ENCODE results near the gene SLC22A1.
"Not testable (repeated sequence)": the region's sequence is repeated elsewhere in the genome, so short reads cannot be mapped to it uniquely, and the experiment has no call there.

The SLC22A1 gene

DNA sequence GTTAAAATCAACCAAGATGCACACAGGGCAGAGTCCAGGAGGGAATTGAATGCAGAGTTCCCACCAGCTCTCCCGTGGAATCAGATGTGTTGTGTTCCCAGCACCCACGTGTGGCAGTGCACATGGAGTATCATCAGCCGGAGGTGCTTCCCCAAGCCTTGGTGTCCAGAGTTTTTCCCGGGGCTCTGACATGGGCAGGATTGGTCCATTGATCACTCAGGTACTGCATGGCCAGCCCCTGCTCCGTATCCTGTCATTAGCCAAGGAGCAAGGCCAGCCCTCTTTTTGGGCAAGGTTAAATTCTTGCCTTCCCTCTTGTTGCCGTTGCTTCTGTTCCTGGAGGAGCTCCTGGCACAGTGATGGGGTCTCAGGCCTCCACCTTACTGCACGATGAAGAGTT lies 28.6 kb upstream of the SLC22A1 start:
- no peak for DNase-seq (ENCODE audit: extremely low read depth in 1 of 2, low read depth in 1 of 2)

DNA sequence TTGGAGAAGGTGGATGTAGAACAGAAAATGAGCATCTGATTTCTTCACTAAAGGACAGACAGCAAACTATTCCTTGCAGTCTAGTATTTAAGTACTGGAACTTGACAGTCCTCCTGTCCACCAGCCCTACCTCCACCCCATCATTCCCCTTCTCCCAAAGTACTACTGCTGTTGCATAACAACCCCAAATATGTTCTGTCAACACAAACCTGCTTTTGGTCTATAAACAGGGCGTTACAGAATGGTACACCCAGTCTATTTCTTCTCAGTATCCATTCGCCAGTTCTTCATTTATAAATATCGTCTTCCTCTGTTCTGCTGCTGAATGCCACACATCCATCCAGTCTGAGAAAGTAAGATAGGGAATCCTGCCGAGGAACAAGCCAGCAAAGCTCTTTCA lies 27.7 kb upstream of the SLC22A1 start:
- DNase-seq (ENCODE audit: extremely low read depth in 1 of 2, low read depth in 1 of 2) = no peak

DNA sequence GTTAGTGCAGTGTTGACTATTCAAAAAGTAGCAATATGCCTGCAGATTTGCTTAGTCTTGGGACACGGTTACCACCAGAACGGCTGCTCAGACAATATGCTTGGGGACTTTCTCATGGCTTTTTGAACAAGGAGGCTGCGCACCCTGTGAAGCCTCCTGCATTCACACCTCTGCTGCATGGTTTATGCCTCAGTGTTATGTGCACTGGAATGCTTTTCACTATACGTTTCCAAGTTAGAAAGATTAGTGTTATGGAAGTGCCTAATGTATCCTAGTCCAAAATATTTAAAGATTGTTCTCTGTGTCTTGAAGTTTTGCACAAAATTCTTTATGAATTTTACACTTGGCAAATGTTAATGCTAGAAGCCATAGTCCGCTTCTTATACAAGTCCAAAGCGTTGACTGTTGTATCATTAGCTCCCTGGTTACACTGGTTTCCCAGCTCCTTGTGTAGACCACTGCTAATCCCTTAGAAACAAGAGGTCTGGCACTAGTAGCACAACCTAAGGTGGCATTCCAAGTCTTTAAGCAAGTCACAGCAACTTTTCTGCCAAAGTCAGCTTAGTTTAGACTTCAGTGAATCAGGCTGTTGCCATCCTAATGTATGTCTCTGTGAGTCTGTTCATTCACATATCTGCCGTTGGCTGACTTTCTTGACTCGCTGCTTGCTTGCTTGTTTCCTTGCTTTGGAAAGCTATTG lies 26.3 kb upstream of the SLC22A1 start:
- DNase-seq (ENCODE audit: extremely low read depth in 1 of 2, low read depth in 1 of 2) = no peak

DNA sequence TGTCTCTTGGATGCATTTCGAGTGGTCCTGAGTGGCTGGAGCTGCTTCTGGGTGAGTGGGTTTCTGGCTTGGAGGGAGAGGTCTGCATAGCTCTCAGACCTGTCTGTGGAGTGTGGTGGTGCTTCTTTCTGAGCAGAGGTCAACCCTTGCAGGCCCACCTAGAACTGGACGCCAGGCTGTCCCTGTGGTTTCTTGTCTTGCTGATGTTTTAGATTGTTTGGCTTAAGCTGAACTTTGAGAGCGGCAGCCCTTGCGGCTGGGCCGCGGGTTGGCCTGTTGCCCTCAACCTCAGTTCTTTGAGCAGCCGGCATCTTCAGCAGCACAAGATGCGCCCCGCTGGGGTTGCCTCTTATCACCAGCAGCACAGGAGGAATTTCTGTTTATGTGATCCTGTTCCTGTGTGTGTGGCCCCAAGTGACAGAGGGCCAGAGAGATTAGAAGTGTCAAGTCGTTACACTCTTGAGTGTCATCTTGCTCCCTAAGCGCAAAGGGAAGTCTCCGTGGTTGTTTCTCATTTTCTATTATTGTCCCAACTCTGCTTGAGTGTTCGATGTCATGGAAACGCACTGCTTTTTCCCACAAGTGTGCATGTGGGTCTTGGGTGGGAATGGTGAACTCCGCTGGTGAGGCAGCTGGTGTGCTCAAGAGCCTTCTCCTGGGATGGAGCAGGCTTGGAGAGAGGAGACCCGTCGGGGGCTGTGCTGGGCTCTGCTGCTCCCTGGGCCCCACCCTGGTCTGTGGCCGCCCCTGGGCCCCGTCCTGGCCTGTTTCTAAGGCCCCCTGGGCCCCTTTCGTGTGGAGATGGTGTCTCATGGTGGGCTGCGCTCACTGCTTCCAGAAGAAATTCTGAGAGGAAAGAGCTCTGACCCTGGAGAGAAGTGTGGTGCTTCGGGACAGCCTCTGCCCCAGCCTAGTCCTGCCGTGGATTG lies 20.1 kb upstream of the SLC22A1 start:
- no peak for DNase-seq (ENCODE audit: extremely low read depth in 1 of 2, low read depth in 1 of 2)

DNA sequence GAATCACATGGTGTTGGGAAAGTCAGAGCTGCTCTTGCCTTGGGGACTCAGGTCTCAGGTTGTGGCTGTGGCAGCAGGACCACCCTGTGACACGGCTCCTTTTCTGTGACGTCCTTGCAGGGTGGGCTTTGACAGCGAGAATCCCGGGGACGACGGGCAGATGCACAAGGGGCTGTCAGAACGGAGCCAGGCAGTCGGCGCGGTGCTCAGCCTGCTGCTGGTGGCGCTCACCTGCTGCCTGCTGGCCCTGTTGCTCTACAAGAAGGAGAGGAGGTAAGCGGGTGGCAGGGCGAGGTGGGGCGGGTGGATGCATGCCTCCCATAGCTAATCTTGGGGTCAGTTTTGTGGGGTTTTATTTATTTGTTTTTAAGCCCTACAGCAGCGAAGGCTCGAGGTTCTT lies 19.2 kb upstream of the SLC22A1 start:
- no peak for DNase-seq (ENCODE audit: extremely low read depth in 1 of 2, low read depth in 1 of 2)

DNA sequence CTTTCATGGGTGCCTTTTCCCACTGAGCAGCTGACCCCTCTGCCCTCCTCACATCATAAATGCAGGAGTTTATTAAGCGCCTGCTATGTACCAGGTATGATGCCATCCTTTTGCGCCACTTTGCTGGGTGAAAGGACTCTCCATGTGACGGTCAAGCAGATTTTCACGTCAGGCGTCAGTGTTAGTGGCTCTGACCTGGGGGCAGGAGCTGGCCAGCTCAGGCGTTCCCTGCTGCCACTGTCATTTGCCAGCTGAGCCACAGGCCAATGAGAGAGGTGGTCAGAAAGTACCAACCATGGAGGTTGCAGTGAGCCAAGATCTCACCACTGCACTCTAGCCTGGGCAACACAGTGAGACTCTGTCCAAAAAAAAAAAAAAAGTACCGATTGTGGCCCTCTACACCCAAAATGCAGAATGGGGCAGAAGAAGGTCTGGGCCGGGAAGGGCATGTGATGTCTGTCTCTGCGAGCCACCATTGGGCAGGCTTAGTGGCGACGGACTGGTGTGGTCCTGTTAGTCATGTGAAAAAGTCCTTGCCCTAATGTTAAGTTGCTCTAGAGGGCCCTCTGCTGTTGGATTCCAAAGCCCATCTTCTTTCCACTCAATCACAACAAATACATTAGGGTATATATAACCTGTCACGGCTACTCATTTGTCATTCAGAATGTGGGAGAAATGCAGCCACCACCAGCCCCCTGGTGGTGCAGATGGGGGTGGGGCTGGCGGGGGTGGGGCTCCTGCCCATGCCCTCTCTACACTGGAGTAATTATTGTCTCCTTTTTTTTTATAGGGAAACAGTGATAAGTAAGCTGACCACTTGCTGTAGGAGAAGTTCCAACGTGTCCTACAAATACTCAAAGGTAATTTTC lies 18.4 kb upstream of the SLC22A1 start:
- DNase-seq (ENCODE audit: extremely low read depth in 1 of 2, low read depth in 1 of 2) = no peak

DNA sequence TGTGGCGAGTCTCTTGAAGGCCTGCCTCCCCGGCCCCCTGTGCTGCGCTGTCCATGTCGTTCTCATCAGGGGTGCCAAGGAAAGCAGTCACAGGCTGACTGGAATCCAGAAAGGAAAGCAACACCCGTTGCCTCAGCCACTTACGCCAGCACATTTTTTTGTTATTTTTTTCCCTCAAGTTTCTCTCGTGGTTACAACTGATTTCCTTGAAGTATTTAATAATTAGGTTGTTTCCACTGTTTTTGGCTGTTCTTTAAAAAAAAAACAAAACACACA lies 17.9 kb upstream of the SLC22A1 start:
- no peak for DNase-seq (ENCODE audit: extremely low read depth in 1 of 2, low read depth in 1 of 2)

DNA sequence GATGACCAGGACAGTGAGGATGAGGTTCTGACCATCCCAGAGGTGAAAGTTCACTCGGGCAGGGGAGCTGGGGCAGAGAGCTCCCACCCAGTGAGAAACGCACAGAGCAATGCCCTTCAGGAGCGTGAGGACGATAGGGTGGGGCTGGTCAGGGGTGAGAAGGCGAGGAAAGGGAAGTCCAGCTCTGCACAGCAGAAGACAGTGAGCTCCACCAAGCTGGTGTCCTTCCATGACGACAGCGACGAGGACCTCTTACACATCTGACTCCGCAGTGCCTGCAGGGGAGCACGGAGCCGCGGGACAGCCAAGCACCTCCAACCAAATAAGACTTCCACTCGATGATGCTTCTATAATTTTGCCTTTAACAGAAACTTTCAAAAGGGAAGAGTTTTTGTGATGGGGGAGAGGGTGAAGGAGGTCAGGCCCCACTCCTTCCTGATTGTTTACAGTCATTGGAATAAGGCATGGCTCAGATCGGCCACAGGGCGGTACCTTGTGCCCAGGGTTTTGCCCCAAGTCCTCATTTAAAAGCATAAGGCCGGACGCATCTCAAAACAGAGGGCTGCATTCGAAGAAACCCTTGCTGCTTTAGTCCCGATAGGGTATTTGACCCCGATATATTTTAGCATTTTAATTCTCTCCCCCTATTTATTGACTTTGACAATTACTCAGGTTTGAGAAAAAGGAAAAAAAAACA lies 16.6 kb upstream of the SLC22A1 start:
- DNase-seq (ENCODE audit: extremely low read depth in 1 of 2, low read depth in 1 of 2) = no peak

DNA sequence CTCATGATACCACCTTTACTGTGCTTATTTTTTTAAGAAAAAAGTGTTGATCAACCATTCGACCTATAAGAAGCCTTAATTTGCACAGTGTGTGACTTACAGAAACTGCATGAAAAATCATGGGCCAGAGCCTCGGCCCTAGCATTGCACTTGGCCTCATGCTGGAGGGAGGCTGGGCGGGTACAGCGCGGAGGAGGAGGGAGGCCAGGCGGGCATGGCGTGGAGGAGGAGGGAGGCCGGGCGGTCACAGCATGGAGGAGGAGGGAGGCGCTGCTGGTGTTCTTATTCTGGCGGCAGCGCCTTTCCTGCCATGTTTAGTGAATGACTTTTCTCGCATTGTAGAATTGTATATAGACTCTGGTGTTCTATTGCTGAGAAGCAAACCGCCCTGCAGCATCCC lies 15.6 kb upstream of the SLC22A1 start:
- DNase-seq (ENCODE audit: extremely low read depth in 1 of 2, low read depth in 1 of 2) = no peak

DNA sequence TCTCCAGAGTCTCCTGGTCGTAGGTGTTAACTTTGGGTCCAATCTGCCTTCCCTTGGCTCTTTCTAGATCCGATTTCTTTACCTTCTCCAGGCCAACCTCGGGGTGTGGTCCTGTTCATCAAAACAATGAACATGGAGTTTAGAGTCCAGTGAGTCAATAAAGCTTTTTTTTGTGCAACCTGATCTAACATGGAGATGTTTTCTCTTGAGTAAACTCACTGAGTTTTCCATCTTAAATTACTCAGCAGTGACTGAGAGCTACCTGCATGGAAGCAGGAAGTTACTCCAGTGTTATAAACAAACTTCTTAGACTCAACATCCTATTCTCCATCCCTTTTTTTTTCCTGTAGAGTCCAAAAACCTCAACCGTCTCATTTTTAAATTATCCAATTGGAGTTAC lies 14.9 kb upstream of the SLC22A1 start:
- no peak for DNase-seq (ENCODE audit: extremely low read depth in 1 of 2, low read depth in 1 of 2)

DNA sequence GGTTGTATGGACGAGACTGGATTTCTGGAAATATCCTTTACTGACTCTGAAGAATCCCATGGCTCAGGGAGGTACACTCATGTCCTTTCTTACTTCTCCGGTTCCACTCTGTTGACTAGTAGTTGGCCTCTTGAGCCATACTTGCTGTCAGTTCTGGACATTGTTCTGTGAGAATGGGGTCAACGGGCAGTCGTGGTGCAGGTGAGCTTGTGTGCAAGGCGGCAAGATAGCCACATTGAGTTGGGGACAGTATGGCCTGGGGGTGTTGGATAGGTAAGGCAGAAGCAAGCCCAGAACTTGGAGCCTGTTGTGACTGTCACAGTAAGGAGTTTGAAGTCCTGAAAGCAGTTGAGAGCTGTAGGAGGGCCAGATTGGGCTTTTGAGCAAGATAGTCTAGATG lies 13.5 kb upstream of the SLC22A1 start:
- DNase-seq (ENCODE audit: extremely low read depth in 1 of 2, low read depth in 1 of 2) = no peak

DNA sequence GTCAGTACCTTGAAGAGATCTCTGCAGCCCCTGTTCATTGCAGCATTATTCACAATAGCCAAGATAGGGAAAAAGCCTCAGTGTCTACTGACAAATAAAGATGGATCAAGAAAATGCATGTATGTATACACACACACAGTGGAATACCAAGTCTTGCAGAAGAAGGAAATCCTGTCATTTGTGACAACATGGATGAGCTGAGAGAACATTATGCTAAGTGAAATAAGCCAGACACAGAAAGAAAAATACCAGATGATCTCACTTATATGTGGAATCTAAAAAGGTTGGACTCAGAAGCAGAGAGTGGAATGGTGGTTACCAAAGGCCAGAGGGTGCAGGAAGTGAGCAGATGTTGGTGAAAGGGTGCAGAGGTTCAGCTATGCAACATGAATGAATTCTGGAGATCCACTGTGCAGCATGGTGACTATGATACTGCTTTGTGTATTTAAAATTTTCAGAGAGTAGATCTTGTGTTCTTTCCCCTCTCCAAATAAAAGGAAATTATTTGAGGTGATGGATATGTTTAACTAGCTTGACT lies 11.0 kb upstream of the SLC22A1 start:
- DNase-seq (ENCODE audit: extremely low read depth in 1 of 2, low read depth in 1 of 2) = no peak

DNA sequence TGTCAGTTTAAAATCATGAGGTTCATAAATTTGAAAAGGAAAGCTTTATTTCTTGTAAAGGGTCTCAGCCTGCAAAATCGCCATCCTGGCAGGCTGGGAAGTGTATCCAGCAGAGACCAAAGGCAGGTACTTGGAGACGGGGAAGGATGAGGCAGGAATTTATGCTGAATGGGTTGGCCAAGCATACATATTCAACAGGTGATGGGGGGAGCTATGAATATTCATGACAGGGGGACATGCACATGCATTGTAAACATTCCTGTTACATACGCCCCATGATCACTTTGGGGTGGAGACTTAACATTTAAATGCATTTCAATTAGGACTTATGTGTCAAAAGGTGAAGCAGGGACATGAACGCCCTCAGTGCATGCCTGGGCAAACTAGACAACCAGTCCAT lies 9.8 kb upstream of the SLC22A1 start:
- DNase-seq (ENCODE audit: extremely low read depth in 1 of 2, low read depth in 1 of 2) = no peak

DNA sequence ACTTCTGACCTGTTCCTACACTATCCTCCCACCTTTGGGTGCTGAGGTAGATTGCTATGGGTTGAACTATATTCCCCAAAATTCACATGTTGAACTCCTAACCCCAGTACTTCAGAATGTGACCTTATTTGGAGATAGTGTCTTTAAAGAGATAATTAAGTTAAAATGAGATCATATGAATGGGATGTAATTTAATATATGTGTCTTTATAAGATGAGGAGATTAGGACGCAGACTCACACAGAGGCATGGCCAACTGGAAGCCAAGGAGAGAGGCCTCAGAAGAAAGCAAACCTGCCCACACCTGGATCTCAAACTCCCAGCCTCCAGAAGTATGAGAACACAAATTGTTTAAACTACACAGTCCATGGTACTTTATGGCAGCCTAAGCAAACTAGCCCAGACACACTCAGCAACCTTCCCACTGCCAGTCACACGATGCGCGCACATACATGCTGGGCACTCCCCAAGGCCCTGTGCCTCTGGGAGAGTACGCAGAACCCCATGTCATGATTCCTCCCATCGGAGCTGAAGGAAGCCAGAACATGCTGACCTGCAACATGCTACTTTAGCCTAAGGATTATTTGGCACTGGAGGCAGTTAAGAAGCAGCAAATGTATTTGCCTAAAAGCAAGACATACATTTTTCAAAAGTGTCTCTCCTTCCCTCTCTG lies 8.9 kb upstream of the SLC22A1 start:
- no peak for DNase-seq (ENCODE audit: extremely low read depth in 1 of 2, low read depth in 1 of 2)

DNA sequence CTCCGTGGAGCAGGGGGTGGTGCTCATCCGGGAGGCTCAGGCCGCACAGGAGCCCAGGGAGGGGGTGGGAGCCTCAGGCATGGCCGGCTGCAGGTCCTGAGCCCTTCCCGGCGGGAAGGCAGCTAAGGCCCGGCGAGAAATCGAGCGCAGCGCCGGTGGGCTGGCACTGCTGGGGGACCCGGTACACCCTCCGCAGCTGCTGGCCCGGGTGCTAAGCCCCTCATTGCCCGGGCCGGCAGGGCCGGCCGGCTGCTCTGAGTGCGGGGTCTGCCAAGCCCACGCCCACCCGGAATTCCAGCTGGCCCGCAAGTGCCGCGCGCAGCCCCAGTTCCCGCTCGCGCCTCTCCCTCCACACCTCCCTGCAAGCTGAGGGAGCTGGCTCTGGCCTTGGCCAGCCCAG lies 7.1 kb upstream of the SLC22A1 start:
- not testable (repeated sequence) for DNase-seq (ENCODE audit: extremely low read depth in 1 of 2, low read depth in 1 of 2)

DNA sequence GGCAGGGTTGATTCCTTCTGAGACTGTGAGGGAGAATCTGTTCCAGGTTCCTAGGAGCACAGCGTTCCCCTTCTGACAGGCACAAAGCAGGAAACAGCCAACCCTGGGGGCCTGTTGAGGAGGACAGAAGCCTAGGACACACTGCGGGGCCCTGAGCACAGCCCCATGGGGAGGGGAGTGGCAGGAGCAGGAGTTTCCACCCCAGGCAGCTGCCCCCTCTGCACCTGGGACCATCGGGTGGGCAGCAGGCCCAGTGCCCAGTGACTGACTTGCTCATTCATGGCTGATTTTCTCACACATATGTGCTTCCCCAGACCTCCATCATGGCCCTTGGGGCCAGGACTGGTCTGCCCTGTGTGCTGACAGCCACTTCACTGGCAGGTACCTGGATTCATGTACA lies 6.2 kb upstream of the SLC22A1 start:
- no peak for DNase-seq (ENCODE audit: extremely low read depth in 1 of 2, low read depth in 1 of 2)

DNA sequence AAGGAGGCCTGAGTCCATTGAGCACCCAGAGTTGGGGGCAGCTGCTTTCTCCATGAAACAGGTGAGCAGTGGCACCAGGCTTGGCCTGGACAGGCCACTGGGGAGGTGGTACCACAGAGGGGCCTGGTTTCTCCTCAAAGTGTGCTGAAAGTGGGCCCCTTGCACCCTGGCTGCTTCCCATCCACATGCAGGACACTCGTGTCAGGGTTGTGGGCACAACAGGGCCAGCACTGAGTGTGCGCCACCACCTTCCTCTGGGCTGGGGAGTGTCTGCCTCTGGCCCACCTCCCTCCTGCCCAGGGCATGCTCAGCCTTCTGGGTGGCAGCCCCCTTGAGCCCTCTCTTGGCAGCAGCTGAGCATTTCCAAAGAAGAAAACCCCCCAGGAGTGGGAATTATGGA lies 5.2 kb upstream of the SLC22A1 start:
- no peak for DNase-seq (ENCODE audit: extremely low read depth in 1 of 2, low read depth in 1 of 2)

DNA sequence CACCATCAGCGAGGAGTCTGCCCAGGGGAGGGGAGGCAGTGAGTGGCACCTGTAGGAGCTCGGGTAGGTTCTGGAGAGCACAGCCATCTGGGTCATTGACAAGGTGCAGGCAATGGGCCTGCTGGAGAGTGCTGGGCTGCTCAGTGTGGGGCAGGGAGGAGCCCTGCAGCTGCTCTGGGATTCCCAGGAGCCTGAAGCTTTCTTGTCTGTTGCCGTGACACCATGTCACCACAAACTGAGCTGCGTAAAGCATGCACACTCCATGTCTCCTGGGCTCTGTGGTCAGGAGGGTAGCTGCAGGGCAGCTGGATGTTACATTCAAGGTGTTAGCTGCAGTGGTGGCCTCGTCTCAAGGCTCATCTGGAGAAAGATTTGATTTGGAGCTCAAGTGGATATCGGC lies 4.5 kb upstream of the SLC22A1 start:
- DNase-seq (ENCODE audit: extremely low read depth in 1 of 2, low read depth in 1 of 2) = no peak

DNA sequence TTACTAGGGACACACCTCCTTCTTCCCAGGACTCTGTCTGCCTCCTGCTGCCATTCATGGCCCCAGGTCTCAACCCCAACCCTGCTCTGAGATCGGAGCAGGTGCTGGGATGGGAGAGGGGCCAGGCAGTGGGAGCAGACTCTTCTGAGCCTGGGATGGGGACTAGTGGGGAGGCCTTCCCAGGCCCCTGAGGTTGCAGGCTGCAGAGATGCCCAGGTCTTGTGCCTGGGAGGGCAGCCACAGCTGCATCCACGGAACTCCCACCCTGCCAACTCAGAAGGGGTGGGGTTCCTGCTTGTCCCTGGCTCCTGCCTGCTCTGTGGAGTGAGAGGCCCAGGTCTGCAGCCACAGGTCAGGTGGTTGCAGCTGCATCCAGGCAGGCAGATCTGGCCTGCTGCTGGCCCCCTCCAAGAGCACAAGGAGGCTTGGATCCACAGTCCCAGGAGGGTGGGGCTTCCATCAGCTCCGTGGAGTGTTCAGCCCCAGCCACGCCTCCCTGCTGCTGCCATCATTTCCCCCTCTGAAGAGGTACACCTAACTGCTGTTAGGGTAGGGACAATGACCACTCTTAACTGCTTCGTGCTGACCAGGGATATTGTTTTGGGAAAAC lies 2.9 kb upstream of the SLC22A1 start:
- no peak for DNase-seq (ENCODE audit: extremely low read depth in 1 of 2, low read depth in 1 of 2)

DNA sequence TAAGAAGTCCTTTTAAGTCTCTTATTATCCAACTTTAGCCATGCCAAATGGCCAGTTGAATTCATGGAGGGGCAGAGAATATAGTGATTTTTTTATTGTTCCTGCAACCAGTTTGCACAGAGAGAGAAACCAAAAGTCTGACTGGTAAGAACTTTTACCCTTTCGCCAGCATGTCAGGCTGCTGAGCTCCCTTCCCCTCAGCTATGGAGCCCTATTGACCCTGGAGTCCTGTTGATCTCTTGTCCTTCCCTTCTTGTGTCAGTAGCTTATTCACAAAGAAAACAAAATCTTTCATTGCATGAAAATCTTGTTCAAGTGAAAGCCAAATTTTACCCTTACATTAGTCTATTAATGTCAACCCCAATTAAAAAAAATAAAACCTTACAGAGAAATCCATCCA lies 1.5 kb upstream of the SLC22A1 start:
- DNase-seq (ENCODE audit: extremely low read depth in 1 of 2, low read depth in 1 of 2) = no peak

Data from stimulated activated CD8-positive, alpha-beta memory T cell treated with anti-CD3 and anti-CD28 coated beads, Interleukin-7, amount 100 ng/mL, for 48 hours (primary cell).